HT1080 (cell line): ENCODE results near the gene WFIKKN1. TPM values are rescaled to one million over a fixed set of nuclear protein-coding genes. Genes with fewer than 3 reads are reported as not detected.

Source experiments
- DNase-seq: peaks from one replicate; pipeline ENCODE4 v3.0.0-alpha.2; 2015; ENCODE audit warnings: low read depth
- total RNA-seq: library from RNA; depleted of rRNA; stranded (reverse); fragments of >200 nt; shearing (Covaris generic); gene quantifications from 2 replicates; pipeline ENCODE4 v1.2.3, GENCODE V29; 2014

WFIKKN1 gene
- total RNA-seq, 1 experiment from 2014 or later: 0.14 TPM

GRCh38 chr16:652454-653305, 21.9 kb downstream of the WFIKKN1 start:
- no peak for DNase-seq

GRCh38 chr16:654034-654433, 23.2 kb downstream of the WFIKKN1 start:
- DNase-seq: no peak

GRCh38 chr16:657487-657886, 26.7 kb downstream of the WFIKKN1 start:
- DNase-seq: no peak

- DNase-seq: no peak
Observed at GRCh38 chr16:658679-659571, 28.1 kb downstream of the WFIKKN1 start.

GRCh38 chr16:659618-660017, 28.8 kb downstream of the WFIKKN1 start:
- no peak for DNase-seq

GRCh38 chr16:660132-660458, 29.3 kb downstream of the WFIKKN1 start:
- DNase-seq: no peak

- no peak for DNase-seq
Observed at GRCh38 chr16:660459-661183, 29.8 kb downstream of the WFIKKN1 start.

- no peak for DNase-seq
Observed at GRCh38 chr16:661184-661821, 30.5 kb downstream of the WFIKKN1 start.

GRCh38 chr16:662095-662494, 31.3 kb downstream of the WFIKKN1 start:
- no peak for DNase-seq

GRCh38 chr16:662597-662996, 31.8 kb downstream of the WFIKKN1 start:
- DNase-seq: no peak

GRCh38 chr16:666572-666971, 35.8 kb downstream of the WFIKKN1 start:
- DNase-seq: no peak

GRCh38 chr16:667113-667779, 36.5 kb downstream of the WFIKKN1 start:
- no peak for DNase-seq

GRCh38 chr16:667780-668518, 37.2 kb downstream of the WFIKKN1 start, which contains the start of gene RHOT2:
TSS of gene RHOT2 (plus strand) at chr16:668132. CDS start at chr16:668200, 68 bp downstream.
- peak; percentile 81 for DNase-seq

GRCh38 chr16:668519-669171, 37.9 kb downstream of the WFIKKN1 start:
- no peak for DNase-seq

- no peak for DNase-seq
Observed at GRCh38 chr16:669666-670065, 38.9 kb downstream of the WFIKKN1 start.

- no peak for DNase-seq
Observed at GRCh38 chr16:670485-671352, 39.9 kb downstream of the WFIKKN1 start.

GRCh38 chr16:671353-672131, 40.8 kb downstream of the WFIKKN1 start:
- no peak for DNase-seq

GRCh38 chr16:672371-672770, 41.6 kb downstream of the WFIKKN1 start:
- DNase-seq: no peak
